UCSD-AML1 (cell line): ENCODE measurements around the gene BORCS8.

Source experiments
- DNase-seq: peaks from one replicate; lab custom pipeline; 2025; ENCODE audit not compliant: unreplicated experiment; lab: John Stamatoyannopoulos, UW

Gene BORCS8

GRCh38 chr19:19214159-19214490 is 22.2 kb upstream of the BORCS8 start:
- no peak for DNase-seq

GRCh38 chr19:19213426-19214158 is 21.6 kb upstream of the BORCS8 start:
- no peak for DNase-seq

DNA sequence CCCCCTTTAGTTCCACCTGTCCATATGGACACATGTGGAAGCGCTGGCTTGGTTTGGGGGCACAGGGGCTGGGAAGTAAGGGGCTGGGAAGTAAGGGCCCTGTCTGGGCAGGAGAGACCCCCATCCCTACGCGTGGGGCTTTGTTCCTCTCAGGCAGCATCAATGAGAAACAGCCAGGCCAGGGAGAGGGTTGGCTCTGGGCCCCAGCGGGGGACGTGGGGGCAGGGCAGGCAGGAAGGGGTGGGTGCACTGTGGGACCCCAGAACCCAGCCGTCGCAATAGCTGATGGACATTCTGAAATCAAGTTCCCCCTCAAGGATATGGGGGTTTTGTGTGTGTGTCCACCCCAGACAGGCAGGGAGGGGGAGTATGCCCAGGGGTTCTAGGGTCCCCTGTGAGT is 21.0 kb upstream of the BORCS8 start:
- no peak for DNase-seq

GRCh38 chr19:19211499-19212420 is 19.8 kb upstream of the BORCS8 start, which contains the start of gene NCAN:
TSS of gene NCAN (plus strand) at chr19:19211958. CDS start at chr19:19216954, 4,996 bp downstream.
- no peak for DNase-seq

- no peak for DNase-seq
These were observed 17.4 kb upstream of the BORCS8 start for GRCh38 chr19:19209372-19209771.

DNA sequence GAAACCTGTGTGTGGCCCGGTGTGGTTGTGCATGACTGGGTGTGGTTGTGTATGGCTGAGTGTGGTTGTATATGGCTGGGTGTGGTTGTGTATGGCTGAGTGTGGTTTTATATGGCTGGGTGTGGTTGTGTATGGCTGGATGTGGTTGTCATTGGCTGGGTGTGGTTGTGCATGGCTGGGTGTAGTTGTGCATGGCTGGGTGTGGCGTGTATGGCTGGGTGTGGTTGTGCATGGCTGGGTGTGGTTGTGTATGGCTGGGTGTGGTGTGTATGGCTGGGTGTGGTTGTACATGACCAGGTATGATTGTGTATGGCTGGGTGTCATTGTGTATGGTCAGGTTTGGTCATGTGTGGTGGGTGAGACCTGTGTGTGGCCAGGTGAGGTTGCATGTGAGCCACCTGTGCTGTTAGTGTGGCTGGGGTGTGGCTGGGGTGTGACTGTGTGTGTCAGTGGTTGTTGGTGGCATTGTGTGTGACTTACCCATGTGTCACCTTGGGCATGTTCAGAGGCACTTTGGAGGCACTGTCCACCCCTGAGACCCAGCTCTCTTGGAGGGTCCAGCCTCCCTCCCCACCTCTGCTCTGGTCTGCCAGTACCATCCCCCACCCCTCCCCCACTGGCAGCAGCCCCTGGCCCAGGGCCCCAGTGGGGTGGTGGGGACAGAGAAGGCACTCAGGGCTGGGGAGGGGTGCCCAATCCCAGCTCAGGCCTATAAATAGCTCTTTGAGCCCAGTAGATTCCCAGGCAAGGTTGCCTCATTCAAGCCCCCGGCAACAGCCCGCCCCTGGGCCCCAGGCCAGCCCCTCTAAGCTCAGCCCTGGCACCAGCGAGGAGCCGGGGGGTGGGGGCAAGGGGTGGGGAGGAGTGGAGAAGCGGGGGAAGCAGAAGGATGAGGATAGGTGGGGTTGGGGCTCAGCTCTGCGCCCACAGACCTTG is 16.0 kb upstream of the BORCS8 start:
- no peak for DNase-seq

DNA sequence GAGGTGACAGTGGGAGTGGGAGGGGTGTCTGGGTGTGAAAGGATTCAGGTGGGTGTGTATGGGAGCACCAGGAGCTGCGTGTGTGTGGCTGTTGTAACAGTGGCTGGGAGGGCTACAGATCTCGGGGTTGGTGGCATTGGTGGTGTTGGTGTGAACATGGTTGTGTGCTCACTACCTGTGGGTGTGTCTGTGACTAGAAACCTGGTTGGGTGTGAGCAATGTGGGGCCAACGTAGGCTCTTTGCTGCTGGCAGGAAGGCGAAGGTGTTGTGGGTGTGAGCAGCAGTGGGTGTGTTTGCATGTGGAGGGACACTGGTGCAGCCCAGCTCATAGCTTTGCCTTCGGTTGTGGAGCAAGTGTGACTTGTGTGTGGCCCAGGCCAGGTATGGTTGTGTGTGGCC is 15.0 kb upstream of the BORCS8 start:
- DNase-seq: no peak

GRCh38 chr19:19205416-19206410 is 13.8 kb upstream of the BORCS8 start:
- no peak for DNase-seq

DNA sequence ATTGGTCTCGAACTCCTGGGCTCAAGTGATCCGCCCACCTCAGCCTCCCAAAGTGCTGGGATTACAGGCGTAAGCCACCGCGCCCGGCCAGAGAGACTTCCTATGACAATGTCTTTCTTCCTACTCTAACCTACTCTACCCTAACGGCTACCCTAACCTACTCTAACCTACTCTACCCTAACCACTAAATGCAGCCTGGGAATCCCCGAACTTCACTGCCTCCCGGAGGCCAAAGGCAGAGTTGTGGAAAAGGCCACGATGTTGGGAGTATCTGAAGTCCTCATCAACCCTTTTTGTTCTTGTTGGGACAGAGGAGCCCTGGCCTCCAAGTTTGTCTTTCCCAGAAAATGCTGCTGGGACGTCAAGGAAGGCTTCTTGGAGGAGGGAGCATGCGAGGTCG is 12.2 kb upstream of the BORCS8 start:
- DNase-seq: no peak

DNA sequence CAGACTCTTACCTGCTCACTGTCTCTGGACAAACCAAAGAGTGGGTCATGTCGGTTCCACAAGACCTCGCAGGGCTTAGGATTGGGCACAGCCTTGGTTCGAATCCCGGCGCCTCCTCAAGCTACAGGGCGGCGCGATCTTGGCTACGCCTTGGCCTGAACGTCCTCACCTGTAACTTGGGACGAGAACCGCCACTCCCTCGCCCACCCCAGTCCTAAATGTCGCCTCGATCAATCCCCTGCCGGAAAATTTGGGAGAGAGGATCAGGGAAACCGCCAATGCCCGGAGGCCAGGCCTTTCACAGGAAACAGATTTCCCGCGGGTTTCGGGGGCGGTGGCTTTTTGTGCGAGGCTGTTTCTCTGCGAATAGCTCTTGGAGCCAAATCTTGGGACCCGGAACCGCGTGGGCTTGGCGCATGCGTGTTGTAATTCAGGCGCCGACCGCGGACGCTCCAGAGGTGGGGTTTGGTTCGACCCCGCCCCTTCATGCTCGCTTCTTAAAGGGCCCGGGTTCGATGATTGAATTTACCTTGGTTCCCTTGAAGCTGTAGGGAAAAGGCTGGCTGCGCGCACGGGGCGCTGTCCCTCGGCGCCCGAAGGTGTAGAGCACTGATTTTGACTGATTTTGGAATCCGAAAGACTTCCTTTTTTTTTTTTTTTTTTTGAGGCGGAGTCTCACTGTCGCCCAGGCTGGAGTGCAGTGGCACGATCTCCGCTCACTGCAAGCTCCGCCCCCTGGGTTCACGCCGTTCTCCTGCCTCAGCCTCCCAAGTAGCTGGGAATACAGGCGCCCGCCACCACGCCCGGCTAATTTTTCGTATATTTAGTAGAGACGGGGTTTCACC is 11.3 kb upstream of the BORCS8 start, which contains the start of gene NR2C2AP:
Gene NR2C2AP, minus strand, starts transcription at position 403 of the 845 bp plus-strand sequence. Its CDS starts 354 bp downstream, at position 49.
- peak; percentile 92 for DNase-seq

GRCh38 chr19:19202707-19203011 is 10.7 kb upstream of the BORCS8 start:
- no peak for DNase-seq

DNA sequence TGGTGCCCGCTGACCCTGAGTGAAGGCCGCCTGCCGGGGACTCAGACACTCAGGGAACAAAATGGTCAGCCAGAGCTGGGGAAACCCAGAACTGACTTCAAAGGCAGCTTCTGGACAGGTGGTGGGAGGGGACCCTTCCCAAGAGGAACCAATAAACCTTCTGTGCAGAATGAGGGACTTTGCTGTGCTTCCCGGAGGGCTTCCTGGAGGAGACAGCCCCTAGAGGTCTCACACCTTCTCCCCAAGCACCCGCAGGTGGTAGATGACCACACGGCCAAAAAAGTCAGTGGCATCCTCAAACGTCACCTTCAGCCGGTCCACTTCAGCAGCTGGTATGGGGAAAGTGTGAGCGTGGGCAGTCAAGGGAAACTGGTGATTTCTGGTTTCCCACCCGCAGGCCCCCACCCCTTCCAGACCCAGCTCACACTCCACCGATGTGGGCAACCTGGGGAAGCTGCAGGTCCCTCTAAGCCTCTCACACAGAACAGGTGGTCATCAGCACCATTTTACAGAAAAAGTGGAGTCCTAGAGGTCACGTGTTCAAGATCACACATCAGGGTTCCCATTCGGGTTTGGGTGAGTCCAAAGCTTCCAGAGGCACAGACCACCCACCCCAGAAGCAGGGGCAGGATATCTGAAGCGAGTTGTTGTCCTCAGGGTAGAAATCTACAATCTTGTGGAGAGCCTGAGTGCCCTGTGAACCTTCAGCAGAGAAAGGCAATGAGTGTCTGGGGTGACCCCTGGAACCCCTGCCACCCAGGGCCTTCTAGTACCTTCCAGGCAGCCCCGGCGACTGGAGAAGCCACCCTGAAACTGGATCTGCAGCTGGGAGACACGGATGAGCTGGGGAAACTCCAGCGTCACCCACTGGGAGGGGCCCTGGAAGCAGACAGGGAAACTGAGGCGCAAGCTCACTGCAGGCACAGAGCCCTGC is 10.0 kb upstream of the BORCS8 start:
- DNase-seq: no peak

- no peak for DNase-seq
These were observed 2.0 kb upstream of the BORCS8 start for GRCh38 chr19:19193926-19194325.

GRCh38 chr19:19192910-19193423 is 1.0 kb upstream of the BORCS8 start:
- DNase-seq: no peak

DNA sequence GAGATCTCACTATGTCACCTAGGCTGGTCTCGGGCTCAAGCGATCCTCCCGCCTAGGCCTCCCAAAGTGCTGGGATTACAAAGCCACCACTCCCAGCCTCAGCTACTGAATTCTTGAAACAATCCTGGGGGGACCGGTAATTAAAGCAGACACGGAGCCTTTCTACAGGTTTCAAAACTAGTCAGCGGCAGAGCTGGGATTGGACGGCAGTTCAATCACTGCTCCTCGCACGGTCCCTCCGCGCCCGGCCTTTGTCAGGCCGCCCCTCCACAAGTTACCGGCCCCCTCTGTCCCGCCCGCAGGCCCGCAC is 229 bp downstream of the BORCS8 start:
- no peak for DNase-seq

DNA sequence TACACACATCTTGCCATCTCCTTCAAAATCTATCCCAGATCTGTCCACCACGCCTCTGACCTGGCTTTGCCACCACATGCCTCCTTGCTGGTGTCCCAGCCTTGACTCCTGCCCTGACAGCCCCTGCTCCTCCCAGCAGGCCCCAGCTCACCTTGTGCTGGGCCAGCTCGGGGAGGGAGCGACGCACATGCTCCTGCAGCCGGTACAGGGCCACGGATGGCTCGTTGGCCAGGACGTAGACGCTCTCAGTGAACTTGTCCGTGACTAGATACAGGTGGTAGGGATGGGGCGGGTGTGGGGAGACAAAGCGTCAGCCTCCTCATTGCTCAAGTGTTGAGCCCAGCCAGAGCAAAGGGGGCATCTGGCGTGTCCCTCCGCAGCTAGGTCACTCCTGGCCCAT is 5.2 kb downstream of the BORCS8 start:
- DNase-seq: no peak

DNA sequence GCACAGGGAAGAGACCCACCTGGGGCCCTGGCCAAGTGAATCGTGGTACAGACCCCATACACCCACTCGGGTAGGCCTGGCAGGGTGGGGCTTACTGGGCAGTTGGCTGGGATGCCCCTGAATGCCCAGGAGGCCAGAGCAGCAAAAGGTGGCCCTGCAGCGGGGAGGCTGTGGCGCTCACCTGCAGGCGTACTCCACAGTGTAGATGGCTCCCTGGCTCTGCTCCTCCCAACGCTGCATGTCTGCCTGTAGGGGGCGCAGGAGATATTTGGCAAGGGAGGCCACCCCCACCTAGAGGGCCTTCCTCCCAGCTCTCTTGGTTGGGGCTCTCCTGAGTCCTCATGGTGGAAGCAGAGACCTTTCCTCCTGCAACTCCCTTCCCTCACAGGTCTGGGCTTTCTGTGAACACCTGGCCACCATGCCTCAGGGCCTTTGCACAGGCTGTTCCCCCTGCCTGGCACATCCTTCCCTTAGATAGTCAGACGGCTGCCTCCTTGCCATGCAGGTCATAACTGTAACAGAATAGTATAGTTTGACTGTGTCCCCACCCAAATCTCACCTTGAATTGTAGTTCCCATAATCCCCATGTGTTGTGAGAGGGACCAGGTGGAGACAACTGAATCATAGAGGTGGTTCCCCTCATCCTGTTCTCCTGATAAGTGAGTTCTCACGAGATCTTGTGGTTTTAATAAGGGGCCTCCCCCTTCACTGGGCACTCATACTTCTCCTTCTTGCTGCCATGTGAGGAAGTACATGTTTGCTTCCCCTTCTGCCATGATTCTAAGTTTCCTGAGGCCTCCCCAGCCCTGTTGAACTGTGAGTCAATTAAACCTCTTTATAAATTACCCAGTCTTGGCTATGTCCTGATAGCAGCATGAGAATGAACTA is 5.9 kb downstream of the BORCS8 start:
- DNase-seq: peak; percentile 20
